ENCODE measurements around the gene PPM1J. TPM values are rescaled to one million over a fixed set of nuclear protein-coding genes. Genes with fewer than 3 reads are reported as not detected.

Gene PPM1J
- total RNA-seq, 1 donor from 2014 or later: 0.32 TPM

DNA sequence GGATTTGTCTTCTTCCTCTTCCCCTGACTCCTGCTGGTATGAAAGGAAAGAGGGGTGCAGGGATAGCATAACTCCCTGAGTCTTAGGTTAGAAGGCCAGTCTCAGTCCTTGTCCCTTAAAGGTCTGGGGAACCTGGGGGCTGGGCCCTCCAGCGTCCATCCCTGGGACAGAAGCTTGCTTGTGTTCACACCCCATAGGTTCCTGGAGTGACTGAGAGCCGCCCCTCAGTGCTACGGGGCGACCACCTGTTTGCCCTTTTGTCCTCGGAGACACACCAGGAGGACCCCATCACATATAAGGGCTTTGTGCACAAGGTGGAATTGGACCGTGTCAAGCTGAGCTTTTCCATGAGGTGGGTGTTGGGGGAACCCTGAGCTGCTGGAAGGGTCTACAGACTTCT is 21.3 kb downstream of the PPM1J start:
- H3K27ac ChIP-seq: no peak overlapping the region
- no peaks in the 10 kb centered on the region for H3K27me3 ChIP-seq
- intact Hi-C loops (cut with DNase I): no loop called here
- H3K4me3 ChIP-seq: no peak overlapping the region
- no peak for ATAC-seq
- peaks cover 6% of the 10 kb centered on the region for H3K4me1 ChIP-seq
- peaks cover 90% of the 10 kb centered on the region for H3K36me3 ChIP-seq
- DNase-seq: no peak
- TF ChIP-seq, protein P1, sequence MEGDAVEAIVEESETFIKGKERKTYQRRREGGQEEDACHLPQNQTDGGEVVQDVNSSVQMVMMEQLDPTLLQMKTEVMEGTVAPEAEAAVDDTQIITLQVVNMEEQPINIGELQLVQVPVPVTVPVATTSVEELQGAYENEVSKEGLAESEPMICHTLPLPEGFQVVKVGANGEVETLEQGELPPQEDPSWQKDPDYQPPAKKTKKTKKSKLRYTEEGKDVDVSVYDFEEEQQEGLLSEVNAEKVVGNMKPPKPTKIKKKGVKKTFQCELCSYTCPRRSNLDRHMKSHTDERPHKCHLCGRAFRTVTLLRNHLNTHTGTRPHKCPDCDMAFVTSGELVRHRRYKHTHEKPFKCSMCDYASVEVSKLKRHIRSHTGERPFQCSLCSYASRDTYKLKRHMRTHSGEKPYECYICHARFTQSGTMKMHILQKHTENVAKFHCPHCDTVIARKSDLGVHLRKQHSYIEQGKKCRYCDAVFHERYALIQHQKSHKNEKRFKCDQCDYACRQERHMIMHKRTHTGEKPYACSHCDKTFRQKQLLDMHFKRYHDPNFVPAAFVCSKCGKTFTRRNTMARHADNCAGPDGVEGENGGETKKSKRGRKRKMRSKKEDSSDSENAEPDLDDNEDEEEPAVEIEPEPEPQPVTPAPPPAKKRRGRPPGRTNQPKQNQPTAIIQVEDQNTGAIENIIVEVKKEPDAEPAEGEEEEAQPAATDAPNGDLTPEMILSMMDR (IDR thresholded peaks at IDR 0.05): no peak
- H3K9me3 ChIP-seq: no peaks in the 10 kb centered on the region

DNA sequence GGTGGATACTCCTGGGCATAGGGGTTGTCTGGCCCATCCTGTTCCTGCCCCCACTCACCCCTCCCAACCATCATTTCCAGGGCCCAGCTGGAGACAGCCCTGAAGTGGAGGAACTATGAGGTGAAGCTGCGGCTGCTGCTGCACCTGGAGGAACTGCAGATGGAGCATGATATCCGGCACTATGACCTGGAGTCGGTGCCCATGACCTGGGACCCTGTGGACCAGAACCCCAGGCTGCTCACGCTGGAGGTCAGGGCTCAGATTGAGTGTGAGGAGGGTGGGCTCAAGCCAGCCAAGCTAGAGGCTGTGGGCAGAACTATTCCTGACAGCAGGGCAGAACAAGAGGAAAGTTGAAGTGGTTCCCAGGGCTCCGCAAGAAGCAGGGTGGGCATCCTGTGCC is 22.5 kb downstream of the PPM1J start:
- intact Hi-C loops (cut with DNase I): no loop called here
- H3K4me1 ChIP-seq: no peaks in the 10 kb centered on the region
- peaks cover 79% of the 10 kb centered on the region for H3K36me3 ChIP-seq
- H3K27ac ChIP-seq: no peak overlapping the region
- TF ChIP-seq, protein P1 (IDR thresholded peaks at IDR 0.05): no peak
- no peak overlapping the region for H3K4me3 ChIP-seq
- no peaks in the 10 kb centered on the region for H3K9me3 ChIP-seq
- DNase-seq (no peak), ATAC-seq (no peak)
- no peaks in the 10 kb centered on the region for H3K27me3 ChIP-seq

DNA sequence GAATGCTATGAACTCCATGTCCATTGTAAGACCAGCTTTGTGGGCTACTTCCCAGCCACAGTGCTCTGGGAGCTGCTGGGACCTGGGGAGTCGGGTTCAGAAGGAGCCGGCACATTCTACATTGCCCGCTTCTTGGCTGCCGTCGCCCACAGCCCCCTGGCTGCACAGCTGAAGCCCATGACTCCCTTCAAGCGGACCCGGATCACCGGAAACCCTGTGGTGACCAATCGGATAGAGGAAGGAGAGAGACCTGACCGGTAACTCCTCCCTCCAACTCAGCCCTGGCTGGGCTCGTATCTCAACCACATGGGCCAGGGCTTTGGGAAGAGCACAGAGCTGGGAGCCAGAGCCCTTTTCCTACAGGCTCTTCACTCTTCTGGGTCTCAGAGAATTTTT is 25.3 kb downstream of the PPM1J start:
- intact Hi-C loops (cut with DNase I): no loop called here
- Histone ChIP-seq H3K4me3 (no peak overlapping the region), H3K4me1 (no peaks in the 10 kb centered on the region), H3K9me3 (no peaks in the 10 kb centered on the region), H3K27ac (no peak overlapping the region), H3K27me3 (no peaks in the 10 kb centered on the region), H3K36me3 (peaks cover 54% of the 10 kb centered on the region)
- ATAC-seq (no peak), DNase-seq (no peak)
- TF ChIP-seq, protein P1 (IDR thresholded peaks at IDR 0.05): no peak

DNA sequence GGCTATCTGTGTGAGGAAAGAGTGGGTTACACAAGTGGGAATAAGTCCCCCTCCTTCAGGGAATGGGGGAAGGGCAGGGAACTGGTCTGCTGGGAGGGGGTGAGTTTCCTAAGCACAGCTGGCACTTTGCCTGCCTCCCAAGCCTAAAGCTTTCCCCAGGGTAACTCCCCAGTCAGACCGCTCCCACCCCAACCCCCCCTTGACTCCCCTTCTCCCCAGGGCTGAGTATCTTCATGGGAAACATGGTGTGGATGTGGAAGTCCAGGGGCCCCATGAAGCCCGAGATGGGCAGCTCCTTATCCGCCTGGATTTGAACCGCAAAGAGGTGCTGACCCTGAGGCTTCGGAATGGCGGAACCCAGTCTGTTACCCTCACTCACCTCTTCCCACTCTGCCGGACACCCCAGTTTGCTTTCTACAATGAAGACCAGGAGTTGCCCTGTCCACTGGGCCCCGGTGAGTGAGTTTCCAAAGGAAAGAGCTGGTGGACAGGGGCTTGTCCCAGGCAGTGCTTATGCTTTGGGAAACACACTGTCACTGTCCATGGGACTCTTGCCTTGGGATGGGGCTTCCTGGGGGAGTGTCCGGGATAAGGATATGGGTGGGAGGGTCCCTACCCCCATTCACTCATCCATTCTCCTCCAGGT is 25.8 kb downstream of the PPM1J start:
- H3K4me3 ChIP-seq: no peak overlapping the region
- DNase-seq: no peak
- no peaks in the 10 kb centered on the region for H3K4me1 ChIP-seq
- TF ChIP-seq, protein P1 (IDR thresholded peaks at IDR 0.05): no peak
- ATAC-seq: no peak
- H3K27me3 ChIP-seq: no peaks in the 10 kb centered on the region
- intact Hi-C loops (cut with DNase I): no loop called here
- no peak overlapping the region for H3K27ac ChIP-seq
- H3K36me3 ChIP-seq: peaks cover 49% of the 10 kb centered on the region
- no peaks in the 10 kb centered on the region for H3K9me3 ChIP-seq

DNA sequence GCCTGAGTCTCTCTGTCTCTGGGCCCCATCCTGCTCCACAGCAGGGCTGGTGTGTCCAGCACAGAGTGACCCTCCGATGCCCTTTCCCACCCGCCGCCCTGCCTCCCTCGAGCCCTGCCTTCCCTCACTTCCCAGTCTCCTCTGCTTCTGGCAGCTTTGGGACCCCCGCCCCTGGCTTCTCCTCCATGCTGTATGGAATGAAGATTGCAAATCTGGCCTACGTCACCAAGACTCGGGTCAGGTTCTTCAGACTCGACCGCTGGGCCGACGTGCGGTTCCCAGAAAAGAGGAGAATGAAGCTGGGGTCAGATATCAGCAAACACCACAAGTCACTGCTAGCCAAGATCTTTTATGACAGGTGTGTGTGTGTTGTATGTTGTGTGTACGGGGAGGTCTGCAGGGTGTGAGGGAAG is 26.3 kb downstream of the PPM1J start:
- TF ChIP-seq, protein P1 (IDR thresholded peaks at IDR 0.05): no peak
- Histone ChIP-seq H3K4me3 (no peak overlapping the region), H3K36me3 (peaks cover 44% of the 10 kb centered on the region), H3K27me3 (no peaks in the 10 kb centered on the region), H3K9me3 (no peaks in the 10 kb centered on the region), H3K27ac (no peak overlapping the region), H3K4me1 (no peaks in the 10 kb centered on the region)
- intact Hi-C loops (cut with DNase I): no loop called here
- DNase-seq (no peak), ATAC-seq (peak; percentile 14)

Data from upper lobe of right lung (tissue), 1 donor.